ENCODE measurements around the gene SYNPO2L.
"Not testable (repeated sequence)": the region's sequence is repeated elsewhere in the genome, so short reads cannot be mapped to it uniquely, and the experiment has no call there.

Gene SYNPO2L, protein sequence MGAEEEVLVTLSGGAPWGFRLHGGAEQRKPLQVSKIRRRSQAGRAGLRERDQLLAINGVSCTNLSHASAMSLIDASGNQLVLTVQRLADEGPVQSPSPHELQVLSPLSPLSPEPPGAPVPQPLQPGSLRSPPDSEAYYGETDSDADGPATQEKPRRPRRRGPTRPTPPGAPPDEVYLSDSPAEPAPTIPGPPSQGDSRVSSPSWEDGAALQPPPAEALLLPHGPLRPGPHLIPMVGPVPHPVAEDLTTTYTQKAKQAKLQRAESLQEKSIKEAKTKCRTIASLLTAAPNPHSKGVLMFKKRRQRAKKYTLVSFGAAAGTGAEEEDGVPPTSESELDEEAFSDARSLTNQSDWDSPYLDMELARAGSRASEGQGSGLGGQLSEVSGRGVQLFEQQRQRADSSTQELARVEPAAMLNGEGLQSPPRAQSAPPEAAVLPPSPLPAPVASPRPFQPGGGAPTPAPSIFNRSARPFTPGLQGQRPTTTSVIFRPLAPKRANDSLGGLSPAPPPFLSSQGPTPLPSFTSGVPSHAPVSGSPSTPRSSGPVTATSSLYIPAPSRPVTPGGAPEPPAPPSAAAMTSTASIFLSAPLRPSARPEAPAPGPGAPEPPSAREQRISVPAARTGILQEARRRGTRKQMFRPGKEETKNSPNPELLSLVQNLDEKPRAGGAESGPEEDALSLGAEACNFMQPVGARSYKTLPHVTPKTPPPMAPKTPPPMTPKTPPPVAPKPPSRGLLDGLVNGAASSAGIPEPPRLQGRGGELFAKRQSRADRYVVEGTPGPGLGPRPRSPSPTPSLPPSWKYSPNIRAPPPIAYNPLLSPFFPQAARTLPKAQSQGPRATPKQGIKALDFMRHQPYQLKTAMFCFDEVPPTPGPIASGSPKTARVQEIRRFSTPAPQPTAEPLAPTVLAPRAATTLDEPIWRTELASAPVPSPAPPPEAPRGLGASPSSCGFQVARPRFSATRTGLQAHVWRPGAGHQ

DNA sequence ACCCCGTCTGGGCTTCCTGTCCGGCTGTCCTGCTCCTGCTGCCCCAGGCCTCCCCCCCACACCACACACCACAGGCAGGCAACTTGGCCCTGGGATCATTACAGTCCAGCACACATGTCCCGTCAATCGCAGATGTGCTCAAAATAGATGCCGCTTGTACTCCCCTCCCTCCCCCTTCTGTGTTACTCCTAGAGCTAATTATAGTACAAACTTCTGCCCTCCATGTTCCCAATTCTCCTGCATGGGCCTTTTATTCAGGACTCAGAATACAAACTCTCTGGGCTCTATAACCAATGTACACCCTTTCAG is at the start of gene SYNPO2L:
Gene SYNPO2L, minus strand, starts transcription at position 40 of the 309 bp plus-strand sequence. CDS start 107 bp downstream, outside the sequence.
- DNase-seq, result no peak

DNA sequence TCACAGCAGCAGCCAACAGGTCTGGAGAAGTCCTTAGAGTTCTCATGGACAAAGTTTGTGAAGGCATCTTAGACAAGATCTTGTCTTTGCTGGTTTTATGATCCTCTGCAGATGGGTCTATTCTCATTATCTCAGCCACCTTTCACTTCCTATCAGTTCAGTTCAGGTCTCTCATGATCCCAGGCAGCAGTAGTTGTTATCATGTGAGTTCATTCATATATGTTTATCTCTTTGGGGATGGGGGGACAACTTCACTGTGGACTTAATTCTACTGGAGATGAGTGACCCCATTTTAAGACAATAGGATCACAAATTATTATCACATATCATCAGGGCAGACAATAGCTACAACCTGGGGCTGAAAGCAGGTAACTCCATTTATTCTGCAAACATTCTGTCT is 48.1 kb upstream of the SYNPO2L start:
- not testable (repeated sequence) for DNase-seq

DNA sequence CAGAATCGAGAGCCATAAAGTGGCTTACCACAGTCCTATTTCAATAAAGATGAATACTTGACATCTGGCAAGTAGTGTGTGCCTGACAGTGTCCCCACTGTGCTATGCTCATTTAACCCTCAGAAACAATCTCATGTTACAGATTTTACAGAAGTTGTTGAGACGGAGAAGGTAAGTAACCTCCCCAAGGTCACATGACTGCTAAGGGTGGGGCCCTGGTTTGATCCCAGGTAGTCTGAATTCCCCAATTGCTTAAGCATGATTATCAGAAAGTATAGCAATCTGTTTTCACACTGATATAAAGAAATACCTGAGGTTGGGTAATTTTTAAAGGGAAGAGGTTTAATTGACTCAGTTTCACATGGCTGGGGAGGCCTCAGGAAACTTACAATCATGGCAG is 43.0 kb upstream of the SYNPO2L start:
- not testable (repeated sequence) for DNase-seq

DNA sequence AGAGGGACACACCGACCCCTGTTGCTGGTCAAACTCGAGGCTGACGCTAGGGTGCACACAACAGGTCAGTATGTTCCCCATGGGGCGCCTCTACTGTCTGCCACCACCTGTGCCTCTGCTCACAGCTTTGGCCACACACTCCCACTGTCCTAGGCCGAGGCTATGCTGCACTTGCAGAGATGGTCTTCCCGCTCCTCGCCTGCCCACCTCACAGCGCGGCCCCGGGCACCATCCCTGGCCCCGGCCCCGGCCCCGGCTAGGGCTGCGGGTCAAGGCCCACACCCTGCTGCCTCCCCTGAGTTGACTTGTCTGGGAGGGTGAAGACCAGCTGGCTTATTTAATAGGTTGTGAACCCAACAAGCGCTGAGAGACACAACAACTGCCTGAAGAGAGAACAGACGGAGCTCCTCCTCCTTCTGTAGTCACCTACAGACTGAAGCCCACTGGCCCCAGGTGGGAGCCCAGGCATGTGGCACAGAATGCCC is 41.9 kb upstream of the SYNPO2L start, which contains the start of gene AGAP5:
Gene AGAP5, minus strand, starts transcription at position 435 of the 485 bp plus-strand sequence. Its CDS starts 354 bp downstream, at position 81.
- DNase-seq, result not testable (repeated sequence)

DNA sequence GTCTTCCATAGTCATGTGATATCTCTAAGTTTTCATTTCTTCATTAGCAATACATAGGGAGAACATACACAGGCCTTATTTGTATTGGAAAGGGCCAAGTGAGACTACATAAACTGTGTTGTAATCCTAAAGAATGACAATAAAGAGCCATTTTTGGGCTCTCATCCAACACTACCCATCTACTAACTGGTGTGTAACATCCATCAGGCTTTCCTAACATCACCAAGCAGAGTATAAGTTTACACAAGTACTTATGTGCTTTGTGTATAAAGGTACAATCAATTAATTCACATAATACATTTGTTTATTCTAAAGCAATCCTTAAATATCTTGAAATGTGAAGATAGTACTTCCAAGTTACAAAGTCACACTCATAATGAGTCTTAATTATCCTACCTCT is 39.5 kb upstream of the SYNPO2L start:
- not testable (repeated sequence) for DNase-seq

DNA sequence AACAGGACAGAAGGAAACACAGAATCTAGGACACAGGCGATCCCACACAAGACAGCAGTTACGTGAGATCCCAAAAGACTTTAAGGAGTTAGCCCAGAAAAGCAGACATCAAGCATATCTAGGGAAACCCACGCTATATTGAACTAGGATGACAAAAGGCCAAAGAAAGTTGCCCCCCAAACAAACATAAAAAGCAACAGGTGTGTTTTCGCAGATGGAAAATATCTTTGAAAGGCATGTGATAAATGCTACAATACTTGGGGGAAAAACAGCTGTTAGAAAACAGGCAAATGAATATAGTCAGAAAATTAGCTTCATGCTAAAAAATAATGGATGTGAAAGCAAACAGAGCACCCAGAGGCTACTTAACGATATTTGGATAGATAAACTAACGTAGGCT is 34.9 kb upstream of the SYNPO2L start:
- DNase-seq, result not testable (repeated sequence)

DNA sequence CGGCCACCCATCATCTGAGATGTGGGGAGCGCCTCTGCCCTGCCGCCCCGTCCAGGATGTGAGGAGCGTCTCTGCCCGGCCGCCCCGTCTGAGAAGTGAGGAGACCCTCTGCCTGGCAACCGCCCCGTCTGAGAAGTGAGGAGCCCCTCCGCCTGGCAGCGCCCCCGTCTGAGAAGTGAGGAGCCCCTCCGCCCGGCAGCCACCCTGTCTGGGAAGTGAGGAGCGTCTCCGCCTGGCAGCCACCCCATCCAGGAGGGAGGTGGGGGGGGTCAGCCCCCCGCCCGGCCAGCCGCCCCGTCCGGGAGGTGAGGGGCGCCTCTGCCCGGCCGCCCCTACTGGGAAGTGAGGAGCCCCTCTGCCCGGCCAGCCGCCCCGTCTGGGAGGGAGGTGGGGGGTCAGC is 33.8 kb upstream of the SYNPO2L start:
- DNase-seq, result not testable (repeated sequence)

DNA sequence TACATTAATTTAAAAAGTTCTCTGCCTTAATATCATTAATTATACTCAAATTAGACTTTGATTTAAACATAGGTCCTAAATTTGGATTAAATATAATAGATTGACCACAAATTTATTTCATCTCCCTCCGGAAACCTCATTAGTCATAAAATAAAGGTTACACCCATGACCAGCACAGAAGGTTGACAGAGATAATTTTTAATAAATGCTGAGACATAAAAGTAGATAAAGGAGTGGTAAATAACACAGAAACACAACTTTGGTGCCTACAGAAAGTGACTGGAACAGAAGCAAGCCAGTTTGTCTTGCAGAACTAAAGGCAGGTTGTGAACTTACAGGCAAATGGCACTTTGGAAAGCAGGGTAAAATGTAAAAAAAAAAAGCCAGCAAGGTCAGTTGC is 31.8 kb upstream of the SYNPO2L start:
- DNase-seq, result not testable (repeated sequence)

DNA sequence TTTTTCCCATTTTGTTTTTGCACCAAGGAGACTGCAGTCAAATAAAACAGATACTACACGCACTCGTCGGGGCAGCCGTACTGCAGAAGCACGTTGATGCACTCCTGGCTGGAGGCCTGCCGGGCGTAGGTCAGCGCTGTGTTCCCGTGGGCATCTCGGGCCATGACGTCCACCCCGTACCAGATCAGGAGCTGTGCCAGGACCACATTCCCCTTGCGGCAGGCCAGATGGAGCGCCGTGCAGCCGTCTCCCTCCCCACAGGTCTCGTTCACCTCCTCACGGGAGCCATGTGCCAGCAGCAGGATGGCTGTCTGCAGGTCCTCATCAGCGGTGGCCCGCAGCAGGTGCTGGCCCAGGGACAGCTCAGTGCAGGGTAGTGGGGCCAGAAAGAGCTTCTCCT is 18.7 kb upstream of the SYNPO2L start:
- DNase-seq, result not testable (repeated sequence)

DNA sequence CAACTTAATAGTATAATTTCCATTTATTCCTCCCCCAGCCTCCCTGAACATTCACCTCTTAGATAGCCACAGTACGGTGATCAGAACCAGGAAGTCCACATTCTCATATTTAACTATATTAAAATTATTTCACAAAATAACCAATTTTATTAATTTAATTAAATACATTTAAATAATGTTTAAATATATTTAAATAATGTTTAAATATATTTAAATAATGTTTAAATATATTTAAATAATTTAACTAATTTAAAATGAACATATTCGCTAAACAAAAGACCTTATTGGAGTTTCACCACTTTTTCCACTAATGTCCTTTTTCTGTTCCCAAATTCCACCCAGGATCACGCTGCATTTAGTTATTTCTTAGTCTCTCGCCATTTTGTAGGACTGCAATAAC is 12.5 kb upstream of the SYNPO2L start:
- not testable (repeated sequence) for DNase-seq

DNA sequence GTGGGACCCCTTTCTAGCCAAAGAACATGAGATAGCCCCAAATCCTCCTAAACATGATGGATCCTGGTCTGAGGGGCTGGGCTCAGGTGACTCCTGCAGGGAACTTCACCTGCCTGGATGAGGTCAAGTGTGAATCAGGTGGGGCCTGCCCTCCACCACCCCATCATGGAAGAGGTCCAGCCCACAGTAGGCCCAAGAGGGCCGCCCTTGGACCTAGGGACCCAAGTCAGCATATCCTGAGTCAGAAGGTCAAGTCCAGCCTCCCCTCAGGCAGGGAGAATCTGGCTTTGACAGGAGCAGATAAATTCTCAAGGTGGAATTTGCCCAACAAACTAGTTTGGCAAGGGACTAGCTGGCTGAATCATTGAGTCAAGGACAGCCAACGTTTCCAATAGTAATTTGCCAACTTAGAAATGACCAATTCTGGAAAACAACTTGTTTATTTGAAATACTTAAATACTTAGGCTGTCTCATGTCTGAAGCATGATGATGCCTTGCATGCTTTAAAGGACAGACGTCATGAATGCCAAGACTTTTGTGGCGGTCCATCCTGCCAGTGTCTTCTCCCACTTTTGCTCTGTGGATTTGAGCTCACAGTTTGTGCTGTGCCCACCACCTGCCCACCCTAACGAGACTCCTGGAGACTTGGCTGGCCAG is 10.5 kb upstream of the SYNPO2L start:
- DNase-seq, result not testable (repeated sequence)

DNA sequence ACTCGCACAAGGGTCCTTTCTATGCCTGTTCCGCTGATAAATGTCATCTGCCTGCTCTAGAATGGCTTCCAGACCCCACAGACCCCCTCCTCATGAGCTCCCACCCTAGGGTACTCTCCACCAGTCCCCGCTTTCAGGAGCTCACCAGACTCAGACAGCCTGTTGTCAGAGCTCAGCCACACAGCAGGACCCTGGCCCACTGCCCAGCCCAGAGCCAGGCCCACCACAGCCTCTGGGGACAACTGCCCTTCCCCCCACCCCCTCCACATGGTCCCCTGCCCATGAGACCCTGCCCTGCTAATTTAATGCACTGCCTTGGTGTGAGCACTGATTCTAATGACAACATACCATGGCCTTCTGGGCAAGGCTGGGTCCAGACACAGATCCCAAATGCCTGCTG is 9.8 kb upstream of the SYNPO2L start:
- DNase-seq, result not testable (repeated sequence)

DNA sequence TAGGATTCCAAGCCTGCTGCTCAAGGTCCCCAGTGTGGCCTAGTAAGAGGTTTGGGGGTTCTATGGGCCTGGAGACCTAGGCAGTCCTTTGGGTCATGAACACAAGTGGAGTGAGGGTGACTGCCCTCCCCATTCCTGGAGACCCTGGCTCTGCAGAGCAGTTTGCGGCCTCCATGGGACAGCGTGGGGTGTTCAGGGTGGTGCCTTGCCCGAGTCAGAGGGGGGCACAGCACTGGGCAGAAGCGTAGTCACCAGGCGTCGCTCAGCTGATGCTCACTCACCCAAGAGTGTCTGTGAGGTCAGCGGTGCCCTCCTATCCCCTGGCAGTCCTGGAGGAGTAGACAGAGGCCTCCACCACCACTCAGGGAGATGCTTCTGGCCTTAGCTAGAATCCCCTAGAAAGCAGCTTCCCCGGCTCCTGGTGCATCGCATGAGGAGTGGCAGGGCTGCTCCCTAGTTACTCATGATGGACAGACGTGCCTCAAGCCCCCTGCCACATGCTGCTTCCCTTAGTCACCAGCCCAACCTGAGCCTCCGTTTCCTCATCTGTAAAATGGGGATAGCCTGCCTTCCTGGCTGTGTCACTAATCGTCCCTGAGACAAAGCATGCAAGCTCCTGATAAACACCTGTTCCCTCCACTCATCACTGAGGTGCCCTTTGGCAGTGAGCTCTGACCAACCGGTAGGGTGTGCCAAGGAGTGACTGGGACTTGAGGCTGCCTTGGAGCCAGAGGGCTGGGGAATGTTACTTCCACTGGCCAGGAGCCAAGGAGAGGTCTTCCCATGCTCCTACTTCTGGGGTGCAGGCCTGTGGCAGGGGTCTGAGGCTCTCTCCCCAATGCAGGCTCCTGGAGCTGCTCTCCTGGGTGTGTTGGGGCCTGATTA is 8.6 kb upstream of the SYNPO2L start:
- DNase-seq, result not testable (repeated sequence)

DNA sequence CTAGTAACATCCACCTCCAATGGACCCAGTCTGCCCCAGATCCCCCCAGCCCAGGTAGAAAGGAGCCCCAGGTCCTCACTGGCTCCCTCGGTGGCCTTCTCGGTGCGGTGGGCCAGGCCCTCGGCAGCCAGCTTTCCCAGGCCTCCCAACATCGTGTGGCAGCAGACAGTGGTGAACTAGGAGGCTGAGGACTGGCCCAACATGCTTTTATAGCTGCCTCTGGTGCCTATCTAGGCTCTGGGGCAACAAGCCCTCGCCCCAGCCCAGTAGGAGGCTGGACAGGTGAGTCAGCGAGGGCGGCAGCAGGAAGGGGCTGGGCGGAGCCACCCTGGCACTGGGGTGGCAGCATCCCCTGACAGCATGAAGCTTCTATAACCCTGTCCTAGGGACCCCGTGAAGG is 7.8 kb upstream of the SYNPO2L start:
- not testable (repeated sequence) for DNase-seq

DNA sequence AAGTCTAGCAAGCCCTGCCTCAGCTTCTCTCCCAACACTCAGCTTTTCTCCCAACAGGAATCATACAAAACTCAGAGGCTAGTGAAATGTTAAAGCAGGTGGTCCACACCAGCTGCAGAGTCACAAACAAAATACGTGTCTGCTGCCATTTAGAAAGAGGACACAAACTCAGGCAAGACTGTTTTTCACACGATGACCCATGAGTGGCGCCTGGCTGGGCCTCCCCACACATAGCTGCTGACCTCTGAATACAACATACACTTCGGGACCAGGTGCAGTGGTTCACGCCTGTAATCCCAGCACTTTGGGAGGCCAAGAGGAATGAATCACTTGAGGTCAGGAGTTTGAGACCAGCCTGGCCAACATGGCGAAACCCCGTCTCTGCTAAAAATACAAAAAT is 6.9 kb upstream of the SYNPO2L start:
- not testable (repeated sequence) for DNase-seq

DNA sequence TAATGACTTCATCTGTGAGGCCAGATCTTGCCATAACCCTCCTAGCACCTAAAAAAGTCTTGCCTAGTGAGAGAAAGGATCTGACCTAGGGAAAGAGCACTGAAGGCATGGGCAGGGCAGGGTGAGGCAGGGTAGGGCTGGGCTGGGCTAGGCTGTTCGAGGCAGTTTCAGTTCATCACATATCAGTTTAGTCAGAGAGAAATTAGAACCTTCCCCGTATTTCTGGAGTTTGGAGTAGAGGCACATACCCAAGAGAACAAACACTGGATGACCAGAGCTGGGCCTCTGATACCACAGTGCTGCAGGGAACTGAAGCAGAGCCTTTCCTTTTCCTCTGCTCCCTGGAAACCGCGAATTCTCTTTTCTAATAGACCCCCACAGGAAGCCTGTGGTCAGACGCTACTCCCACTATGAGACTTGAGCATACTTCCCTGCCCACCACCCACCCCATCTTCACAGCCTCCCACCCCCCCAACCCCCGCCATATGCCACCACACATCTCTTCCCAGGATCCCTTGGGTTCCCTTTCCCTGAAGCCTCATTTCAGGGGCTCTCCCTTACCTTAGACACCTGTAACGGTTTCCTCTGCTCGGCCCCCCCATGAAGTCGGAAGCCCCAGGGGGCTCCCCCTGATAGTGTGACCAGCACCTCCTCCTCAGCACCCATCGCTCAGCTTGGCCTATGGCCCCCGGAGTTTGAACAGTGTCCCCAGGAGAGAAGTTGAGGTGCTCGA is 406 bp downstream of the SYNPO2L start:
- DNase-seq, result no peak

DNA sequence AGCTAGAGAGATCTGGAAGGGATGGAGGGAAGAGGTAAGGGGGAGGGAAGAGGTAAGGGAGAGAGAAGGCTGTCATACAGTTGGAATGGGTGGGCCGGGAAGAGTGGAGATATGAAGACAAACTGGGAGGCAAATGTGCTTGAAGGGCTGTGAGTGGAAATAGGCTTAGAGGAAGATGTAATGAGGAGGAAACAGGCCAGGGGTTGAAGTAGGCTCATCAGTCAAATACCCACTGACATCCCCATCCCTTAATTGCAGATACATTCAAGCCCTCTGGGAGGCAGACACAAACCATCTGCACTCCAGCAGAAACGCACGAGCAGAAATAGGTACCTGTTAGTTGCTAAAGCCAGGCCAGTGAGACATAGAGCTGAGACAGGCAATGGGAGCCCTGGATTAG is 2.1 kb downstream of the SYNPO2L start:
- DNase-seq, result no peak

DNA sequence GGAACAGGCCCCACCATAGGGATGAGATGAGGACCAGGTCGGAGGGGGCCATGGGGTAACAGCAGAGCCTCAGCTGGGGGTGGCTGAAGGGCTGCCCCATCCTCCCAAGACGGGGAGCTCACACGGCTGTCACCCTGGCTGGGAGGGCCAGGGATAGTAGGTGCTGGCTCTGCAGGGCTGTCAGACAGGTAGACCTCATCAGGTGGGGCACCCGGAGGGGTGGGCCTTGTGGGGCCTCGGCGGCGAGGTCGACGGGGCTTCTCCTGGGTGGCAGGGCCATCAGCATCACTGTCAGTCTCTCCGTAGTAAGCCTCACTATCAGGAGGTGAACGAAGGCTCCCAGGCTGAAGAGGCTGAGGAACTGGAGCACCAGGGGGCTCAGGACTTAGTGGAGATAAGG is 2.6 kb downstream of the SYNPO2L start:
- no peak for DNase-seq

DNA sequence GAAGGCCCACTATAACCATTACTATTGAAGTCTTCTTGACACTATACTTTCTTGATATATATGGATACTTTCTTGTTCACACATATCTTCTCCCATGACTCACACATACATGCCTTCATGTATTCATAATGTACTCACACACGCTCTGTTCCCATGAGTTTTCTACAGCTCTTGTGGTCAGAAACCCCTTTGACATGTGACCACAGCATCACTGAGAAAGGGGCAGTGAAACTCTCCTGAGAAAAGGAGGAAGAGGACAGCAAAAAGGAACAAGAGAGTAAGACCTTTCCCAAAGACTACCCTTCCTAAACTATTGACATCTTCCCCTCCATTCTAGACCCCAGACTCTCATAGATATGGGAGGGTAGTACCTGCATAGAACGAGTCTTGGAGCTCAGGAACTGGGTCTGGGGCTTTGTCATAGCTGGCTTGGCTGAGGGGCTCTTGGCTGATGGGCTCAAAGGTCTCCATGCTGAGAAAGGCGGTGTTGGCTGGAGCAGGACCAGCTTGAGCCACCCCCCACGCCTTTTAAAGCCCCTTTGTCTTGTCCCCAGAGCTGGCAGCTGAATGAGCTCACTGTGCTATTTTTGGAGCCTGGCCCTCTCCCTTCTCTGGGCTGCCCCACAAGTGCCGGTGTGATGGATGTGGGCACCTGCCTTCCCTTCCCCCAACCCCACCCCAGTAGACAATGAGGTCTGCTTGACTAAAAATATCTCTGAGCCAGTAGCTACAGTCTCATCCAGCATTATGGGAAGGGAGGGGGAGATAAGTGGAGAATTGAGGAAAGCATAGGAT is 5.1 kb downstream of the SYNPO2L start:
- DNase-seq, result no peak

DNA sequence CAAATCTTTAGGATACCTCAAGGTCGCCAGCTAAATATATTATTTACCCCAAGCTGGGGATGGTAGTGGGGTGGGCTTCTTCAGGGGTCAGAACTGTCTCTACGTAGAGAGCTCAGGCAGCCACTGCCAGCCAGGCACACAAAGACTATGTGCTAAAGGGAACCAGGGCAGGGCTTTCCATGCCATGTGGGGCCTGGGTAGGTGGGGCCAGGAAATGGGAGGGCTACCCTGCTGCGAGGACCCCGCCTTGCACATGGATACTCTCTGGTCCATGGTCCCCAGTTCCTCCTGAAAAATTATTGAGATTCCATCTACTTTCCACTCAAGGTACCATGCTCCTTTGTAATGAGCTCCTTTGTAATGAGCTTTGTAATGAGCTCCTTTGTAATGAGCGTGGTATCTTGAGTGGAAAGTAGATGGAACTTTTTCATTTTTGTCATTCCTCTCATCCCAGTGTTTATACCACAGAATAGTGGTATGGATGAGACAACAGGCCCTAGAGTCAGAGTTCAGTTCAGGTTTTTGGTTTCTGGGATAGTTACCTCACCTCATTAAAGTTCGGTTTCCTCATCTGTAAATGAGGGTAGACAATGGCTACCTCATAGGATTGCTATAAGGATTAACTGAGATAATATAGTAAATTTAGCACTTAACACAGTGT is 5.8 kb downstream of the SYNPO2L start:
- DNase-seq, result no peak

Measured in DMS153 (cell line).